ENCODE data around the gene GCN1. TPM values are rescaled to one million over a fixed set of nuclear protein-coding genes. Genes with fewer than 3 reads are reported as not detected.

The GCN1 gene
- total RNA-seq, 1 experiment from 2014 or later = 181 TPM

DNA sequence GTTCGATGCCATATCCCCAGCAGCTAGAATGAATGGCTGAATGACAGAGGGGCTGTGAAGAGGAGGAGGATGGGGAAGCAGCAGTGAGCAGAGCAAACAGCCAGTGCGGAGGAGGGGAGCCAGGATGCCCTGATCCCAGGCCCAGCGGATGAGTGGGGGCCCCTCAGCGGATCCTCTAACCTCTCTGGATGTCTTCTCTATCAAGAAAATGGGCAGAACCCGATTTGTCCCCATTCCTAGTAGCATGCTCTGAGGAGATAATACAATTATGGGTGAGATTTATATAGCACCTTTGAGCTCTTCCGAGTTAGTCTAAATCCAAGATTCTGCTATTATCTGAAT lies 36.4 kb upstream of the GCN1 start (continued):
- TF ChIP-seq, protein P1, sequence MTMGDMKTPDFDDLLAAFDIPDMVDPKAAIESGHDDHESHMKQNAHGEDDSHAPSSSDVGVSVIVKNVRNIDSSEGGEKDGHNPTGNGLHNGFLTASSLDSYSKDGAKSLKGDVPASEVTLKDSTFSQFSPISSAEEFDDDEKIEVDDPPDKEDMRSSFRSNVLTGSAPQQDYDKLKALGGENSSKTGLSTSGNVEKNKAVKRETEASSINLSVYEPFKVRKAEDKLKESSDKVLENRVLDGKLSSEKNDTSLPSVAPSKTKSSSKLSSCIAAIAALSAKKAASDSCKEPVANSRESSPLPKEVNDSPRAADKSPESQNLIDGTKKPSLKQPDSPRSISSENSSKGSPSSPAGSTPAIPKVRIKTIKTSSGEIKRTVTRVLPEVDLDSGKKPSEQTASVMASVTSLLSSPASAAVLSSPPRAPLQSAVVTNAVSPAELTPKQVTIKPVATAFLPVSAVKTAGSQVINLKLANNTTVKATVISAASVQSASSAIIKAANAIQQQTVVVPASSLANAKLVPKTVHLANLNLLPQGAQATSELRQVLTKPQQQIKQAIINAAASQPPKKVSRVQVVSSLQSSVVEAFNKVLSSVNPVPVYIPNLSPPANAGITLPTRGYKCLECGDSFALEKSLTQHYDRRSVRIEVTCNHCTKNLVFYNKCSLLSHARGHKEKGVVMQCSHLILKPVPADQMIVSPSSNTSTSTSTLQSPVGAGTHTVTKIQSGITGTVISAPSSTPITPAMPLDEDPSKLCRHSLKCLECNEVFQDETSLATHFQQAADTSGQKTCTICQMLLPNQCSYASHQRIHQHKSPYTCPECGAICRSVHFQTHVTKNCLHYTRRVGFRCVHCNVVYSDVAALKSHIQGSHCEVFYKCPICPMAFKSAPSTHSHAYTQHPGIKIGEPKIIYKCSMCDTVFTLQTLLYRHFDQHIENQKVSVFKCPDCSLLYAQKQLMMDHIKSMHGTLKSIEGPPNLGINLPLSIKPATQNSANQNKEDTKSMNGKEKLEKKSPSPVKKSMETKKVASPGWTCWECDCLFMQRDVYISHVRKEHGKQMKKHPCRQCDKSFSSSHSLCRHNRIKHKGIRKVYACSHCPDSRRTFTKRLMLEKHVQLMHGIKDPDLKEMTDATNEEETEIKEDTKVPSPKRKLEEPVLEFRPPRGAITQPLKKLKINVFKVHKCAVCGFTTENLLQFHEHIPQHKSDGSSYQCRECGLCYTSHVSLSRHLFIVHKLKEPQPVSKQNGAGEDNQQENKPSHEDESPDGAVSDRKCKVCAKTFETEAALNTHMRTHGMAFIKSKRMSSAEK (CRISPR knock-in tag; IDR thresholded peaks at IDR 0.05; ENCODE audit: borderline replicate concordance) = no peak
- TF ChIP-seq, protein P2, sequence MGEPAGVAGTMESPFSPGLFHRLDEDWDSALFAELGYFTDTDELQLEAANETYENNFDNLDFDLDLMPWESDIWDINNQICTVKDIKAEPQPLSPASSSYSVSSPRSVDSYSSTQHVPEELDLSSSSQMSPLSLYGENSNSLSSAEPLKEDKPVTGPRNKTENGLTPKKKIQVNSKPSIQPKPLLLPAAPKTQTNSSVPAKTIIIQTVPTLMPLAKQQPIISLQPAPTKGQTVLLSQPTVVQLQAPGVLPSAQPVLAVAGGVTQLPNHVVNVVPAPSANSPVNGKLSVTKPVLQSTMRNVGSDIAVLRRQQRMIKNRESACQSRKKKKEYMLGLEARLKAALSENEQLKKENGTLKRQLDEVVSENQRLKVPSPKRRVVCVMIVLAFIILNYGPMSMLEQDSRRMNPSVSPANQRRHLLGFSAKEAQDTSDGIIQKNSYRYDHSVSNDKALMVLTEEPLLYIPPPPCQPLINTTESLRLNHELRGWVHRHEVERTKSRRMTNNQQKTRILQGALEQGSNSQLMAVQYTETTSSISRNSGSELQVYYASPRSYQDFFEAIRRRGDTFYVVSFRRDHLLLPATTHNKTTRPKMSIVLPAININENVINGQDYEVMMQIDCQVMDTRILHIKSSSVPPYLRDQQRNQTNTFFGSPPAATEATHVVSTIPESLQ (CRISPR knock-in tag; IDR thresholded peaks at IDR 0.05) = no peak
- no peak for TF ChIP-seq ATF1 (CRISPR knock-in tag; IDR thresholded peaks at IDR 0.05)
- no peak for TF ChIP-seq FOXK1 (CRISPR knock-in tag; IDR thresholded peaks at IDR 0.05)
- TF ChIP-seq ZNF671 (CRISPR knock-in tag; IDR thresholded peaks at IDR 0.05) = no peak
- TF ChIP-seq, protein P3, sequence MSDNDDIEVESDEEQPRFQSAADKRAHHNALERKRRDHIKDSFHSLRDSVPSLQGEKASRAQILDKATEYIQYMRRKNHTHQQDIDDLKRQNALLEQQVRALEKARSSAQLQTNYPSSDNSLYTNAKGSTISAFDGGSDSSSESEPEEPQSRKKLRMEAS (CRISPR knock-in tag; IDR thresholded peaks at IDR 0.05) = no peak
- no peak for TF ChIP-seq MYBL2 (CRISPR knock-in tag; IDR thresholded peaks at IDR 0.05)

DNA sequence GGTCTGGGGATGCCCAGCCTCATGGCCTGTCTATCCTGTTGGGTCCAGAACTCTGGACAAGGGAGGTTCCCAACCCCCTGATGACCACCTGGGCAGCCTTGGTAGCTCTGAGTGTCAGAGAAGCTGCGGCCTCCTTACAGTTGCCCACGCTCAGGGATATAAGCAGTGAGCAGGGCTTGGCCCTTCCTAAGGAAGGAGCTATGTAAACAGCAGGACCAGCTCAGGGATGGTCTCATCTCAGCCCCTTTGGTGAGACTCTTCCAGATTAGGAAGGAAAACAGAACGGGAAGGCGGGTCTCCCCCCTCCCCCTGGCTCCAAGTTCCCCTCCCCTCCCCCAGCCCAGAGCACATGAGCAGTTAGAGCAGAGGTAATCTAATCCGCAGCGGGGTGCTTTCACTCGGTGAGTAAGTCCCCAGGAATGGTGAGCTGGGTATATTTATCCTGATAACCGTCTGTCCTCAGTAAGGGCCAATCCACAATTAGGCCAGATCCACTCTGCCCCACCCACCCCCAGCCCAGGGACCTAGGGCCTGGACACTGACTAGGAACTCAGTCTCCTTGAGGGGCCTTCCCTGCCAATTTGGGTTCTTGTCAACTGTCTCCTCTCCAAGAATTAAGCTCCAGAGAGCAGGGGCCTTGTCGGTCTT lies 35.9 kb upstream of the GCN1 start:
- DNase-seq (ENCODE audit: low spot score) (peak; percentile 88), ATAC-seq (peak; percentile 46)
- no peaks in the 10 kb centered on the region for H3K9me3 Mint-ChIP-seq
- POLR2A ChIA-PET = interaction anchor here (0.6 to 7.7 kb wide), 9 partner anchors 12 to 114 kb away, joined by 3 to 198 read pairs (median 6); partner anchors contain the start of genes PXN, RAB35, RNU4-1 and RNU4-2
- H3K36me3 Mint-ChIP-seq = no peaks in the 10 kb centered on the region
- peak overlapping the region; percentile 55 for H3K4me3 Mint-ChIP-seq
- no peaks in the 10 kb centered on the region; the same call in 1 of the 2 replicates for H3K27me3 Mint-ChIP-seq (ENCODE audit: low read depth)
- CTCF ChIA-PET = interaction anchor here (0.8 to 10.5 kb wide), 14 partner anchors 8 to 200 kb away, joined by 3 to 717 read pairs (median 9); partner anchors contain the start of genes PXN, RNU4-1, RNU4-2 and RPLP0
- peaks cover 93% of the 10 kb centered on the region for H3K4me1 Mint-ChIP-seq
- H3K27ac Mint-ChIP-seq = peak overlapping the region; percentile 98
- TF ChIP-seq RORB (CRISPR knock-in tag; IDR thresholded peaks at IDR 0.05) = no peak
- TF ChIP-seq, protein P4, sequence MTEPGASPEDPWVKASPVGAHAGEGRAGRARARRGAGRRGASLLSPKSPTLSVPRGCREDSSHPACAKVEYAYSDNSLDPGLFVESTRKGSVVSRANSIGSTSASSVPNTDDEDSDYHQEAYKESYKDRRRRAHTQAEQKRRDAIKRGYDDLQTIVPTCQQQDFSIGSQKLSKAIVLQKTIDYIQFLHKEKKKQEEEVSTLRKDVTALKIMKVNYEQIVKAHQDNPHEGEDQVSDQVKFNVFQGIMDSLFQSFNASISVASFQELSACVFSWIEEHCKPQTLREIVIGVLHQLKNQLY (CRISPR knock-in tag; IDR thresholded peaks at IDR 0.05) = no peak
- TF ChIP-seq, protein P3 (CRISPR knock-in tag; IDR thresholded peaks at IDR 0.05) = no peak
- TF ChIP-seq ZNF396 (CRISPR knock-in tag; IDR thresholded peaks at IDR 0.05; ENCODE audit: borderline replicate concordance) = no peak
- no peak for TF ChIP-seq NR2C2 (CRISPR knock-in tag; IDR thresholded peaks at IDR 0.05)
- no peak for TF ChIP-seq MXD4 (CRISPR knock-in tag; IDR thresholded peaks at IDR 0.05; ENCODE audit: borderline replicate concordance)
- no peak for TF ChIP-seq ZNF317 (CRISPR knock-in tag; IDR thresholded peaks at IDR 0.05; ENCODE audit: borderline replicate concordance, low read depth)
- TF ChIP-seq, protein P1 (CRISPR knock-in tag; IDR thresholded peaks at IDR 0.05; ENCODE audit: borderline replicate concordance) = no peak
- TF ChIP-seq CREM (CRISPR knock-in tag; IDR thresholded peaks at IDR 0.05) = no peak
- TF ChIP-seq, protein P5, sequence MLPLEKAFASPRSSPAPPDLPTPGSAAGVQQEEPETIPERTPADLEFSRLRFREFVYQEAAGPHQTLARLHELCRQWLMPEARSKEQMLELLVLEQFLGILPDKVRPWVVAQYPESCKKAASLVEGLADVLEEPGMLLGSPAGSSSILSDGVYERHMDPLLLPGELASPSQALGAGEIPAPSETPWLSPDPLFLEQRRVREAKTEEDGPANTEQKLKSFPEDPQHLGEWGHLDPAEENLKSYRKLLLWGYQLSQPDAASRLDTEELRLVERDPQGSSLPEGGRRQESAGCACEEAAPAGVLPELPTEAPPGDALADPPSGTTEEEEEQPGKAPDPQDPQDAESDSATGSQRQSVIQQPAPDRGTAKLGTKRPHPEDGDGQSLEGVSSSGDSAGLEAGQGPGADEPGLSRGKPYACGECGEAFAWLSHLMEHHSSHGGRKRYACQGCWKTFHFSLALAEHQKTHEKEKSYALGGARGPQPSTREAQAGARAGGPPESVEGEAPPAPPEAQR (CRISPR knock-in tag; IDR thresholded peaks at IDR 0.05) = no peak
- no peak for TF ChIP-seq MYBL2 (CRISPR knock-in tag; IDR thresholded peaks at IDR 0.05)
- TF ChIP-seq, protein P6, sequence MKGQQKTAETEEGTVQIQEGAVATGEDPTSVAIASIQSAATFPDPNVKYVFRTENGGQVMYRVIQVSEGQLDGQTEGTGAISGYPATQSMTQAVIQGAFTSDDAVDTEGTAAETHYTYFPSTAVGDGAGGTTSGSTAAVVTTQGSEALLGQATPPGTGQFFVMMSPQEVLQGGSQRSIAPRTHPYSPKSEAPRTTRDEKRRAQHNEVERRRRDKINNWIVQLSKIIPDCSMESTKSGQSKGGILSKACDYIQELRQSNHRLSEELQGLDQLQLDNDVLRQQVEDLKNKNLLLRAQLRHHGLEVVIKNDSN (CRISPR knock-in tag; IDR thresholded peaks at IDR 0.05) = peak; percentile 41; the same call in 1 of the 2 replicates
- TF ChIP-seq, protein P7, sequence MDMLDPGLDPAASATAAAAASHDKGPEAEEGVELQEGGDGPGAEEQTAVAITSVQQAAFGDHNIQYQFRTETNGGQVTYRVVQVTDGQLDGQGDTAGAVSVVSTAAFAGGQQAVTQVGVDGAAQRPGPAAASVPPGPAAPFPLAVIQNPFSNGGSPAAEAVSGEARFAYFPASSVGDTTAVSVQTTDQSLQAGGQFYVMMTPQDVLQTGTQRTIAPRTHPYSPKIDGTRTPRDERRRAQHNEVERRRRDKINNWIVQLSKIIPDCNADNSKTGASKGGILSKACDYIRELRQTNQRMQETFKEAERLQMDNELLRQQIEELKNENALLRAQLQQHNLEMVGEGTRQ (CRISPR knock-in tag; IDR thresholded peaks at IDR 0.05) = no peak
- peak; percentile 51; the same call in 1 of the 2 replicates for TF ChIP-seq SMAD4 (CRISPR knock-in tag; IDR thresholded peaks at IDR 0.05)
